Measurements from ENCODE around the gene ABCC1.
"Not testable (repeated sequence)": the region's sequence is repeated elsewhere in the genome, so short reads cannot be mapped to it uniquely, and the experiment has no call there.

The ABCC1 gene

GRCh38 chr16:16189842-16190241 lies 240.4 kb downstream of the ABCC1 start:
- no peak for DNase-seq (ENCODE audit: low spot score)

- no peak for DNase-seq (ENCODE audit: low spot score)
Measured at GRCh38 chr16:16190546-16190945, 241.1 kb downstream of the ABCC1 start.

GRCh38 chr16:16190966-16191365 lies 241.6 kb downstream of the ABCC1 start:
- DNase-seq (ENCODE audit: low spot score): not testable (repeated sequence)

GRCh38 chr16:16191493-16192167 lies 242.2 kb downstream of the ABCC1 start:
- DNase-seq (ENCODE audit: low spot score): no peak
